Measurements from ENCODE around the gene ANGPTL4.

Gene ANGPTL4

GRCh38 chr19:8421484-8422461, 57.8 kb downstream of the ANGPTL4 start:
- no peak for DNase-seq

GRCh38 chr19:8423817-8424223, 59.9 kb downstream of the ANGPTL4 start:
- peak; percentile 33 for DNase-seq

Data from NCI-H2171 (cell line).